NCI-H2107 treated with DMSO at 0.1 percent for 48 hours (cell line): ENCODE data around the gene ZNF521.

Experiments
- DNase-seq: peaks from one replicate; lab custom pipeline; 2025; ENCODE audit not compliant: unreplicated experiment; lab: John Stamatoyannopoulos, UW

ZNF521 gene

GRCh38 chr18:25253779-25254178, 98.2 kb downstream of the ZNF521 start:
- no peak for DNase-seq

- DNase-seq, result no peak
These were observed 98.8 kb downstream of the ZNF521 start for GRCh38 chr18:25253136-25253535.

- no peak for DNase-seq
These were observed 100.9 kb downstream of the ZNF521 start for GRCh38 chr18:25251068-25251467.

- DNase-seq, result no peak
These were observed 101.5 kb downstream of the ZNF521 start for GRCh38 chr18:25250474-25250851.

GRCh38 chr18:25248755-25249154, 103.2 kb downstream of the ZNF521 start:
- DNase-seq, result no peak

- no peak for DNase-seq
These were observed 104.2 kb downstream of the ZNF521 start for GRCh38 chr18:25247725-25248124.

- no peak for DNase-seq
These were observed 106.9 kb downstream of the ZNF521 start for GRCh38 chr18:25244924-25245698.

GRCh38 chr18:25244170-25244569, 107.8 kb downstream of the ZNF521 start:
- no peak for DNase-seq

- no peak for DNase-seq
These were observed 108.2 kb downstream of the ZNF521 start for GRCh38 chr18:25243754-25244153.

- DNase-seq, result no peak
These were observed 108.7 kb downstream of the ZNF521 start for GRCh38 chr18:25243257-25243656.

GRCh38 chr18:25240420-25240770, 111.6 kb downstream of the ZNF521 start:
- no peak for DNase-seq

- no peak for DNase-seq
These were observed 112.2 kb downstream of the ZNF521 start for GRCh38 chr18:25239581-25240419.

GRCh38 chr18:25239151-25239550, 112.8 kb downstream of the ZNF521 start:
- no peak for DNase-seq

GRCh38 chr18:25237571-25238267, 114.2 kb downstream of the ZNF521 start:
- DNase-seq, result no peak

- no peak for DNase-seq
These were observed 115.2 kb downstream of the ZNF521 start for GRCh38 chr18:25236736-25237135.

GRCh38 chr18:25235401-25236042, 116.4 kb downstream of the ZNF521 start:
- no peak for DNase-seq

GRCh38 chr18:25234740-25235345, 117.1 kb downstream of the ZNF521 start:
- no peak for DNase-seq

GRCh38 chr18:25234322-25234639, 117.7 kb downstream of the ZNF521 start:
- no peak for DNase-seq

GRCh38 chr18:25233528-25234321, 118.2 kb downstream of the ZNF521 start:
- DNase-seq, result no peak

- no peak for DNase-seq
These were observed 120.7 kb downstream of the ZNF521 start for GRCh38 chr18:25231327-25231691.
